Hindlimb muscle (tissue), 1 donor: ENCODE data around the gene MRTFB. TPM values are rescaled to one million over a fixed set of nuclear protein-coding genes. Genes with fewer than 3 reads are reported as not detected.
A peak's percentile ranks its signal among the peaks of the same experiment; 100 is the strongest.
"Not testable (repeated sequence)": the region's sequence is repeated elsewhere in the genome, so short reads cannot be mapped to it uniquely, and the experiment has no call there.

Source experiments
- DNase-seq: peaks from one replicate; pipeline ENCODE4 v3.0.0-alpha.2; 2013
- polyA plus RNA-seq: library from polyadenylated mRNA; unstranded; fragments of 120-200 nt; gene quantifications from one replicate; pipeline ENCODE4 v1.2.1, GENCODE V29; 2013; ENCODE audit not compliant: insufficient read length

Gene MRTFB
- polyA plus RNA-seq, 1 donor = 20.2 TPM

DNA sequence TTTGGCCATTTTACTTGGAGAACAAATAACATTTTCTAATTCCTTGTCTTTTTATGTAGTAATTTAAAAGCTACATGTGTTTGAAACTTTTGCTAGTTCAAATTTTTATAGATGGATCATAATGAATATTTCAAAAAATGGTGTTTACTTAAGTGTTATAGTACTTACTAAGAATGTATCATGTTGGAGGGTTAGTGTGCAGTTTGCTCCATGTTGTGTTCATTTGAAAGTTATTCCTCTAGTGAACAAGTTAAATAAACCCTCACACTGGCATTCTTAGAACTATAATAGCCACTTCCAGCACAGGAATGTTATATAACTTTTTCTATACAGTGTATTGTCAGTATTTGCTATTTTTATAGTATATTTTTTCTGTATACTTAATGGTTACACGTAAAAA, 62.8 kb downstream of the MRTFB start:
- no peak for DNase-seq

GRCh38 chr16:14135704-14136103, 64.6 kb downstream of the MRTFB start:
- no peak for DNase-seq

- no peak for DNase-seq
These were observed 68.8 kb downstream of the MRTFB start for GRCh38 chr16:14139872-14140271.

DNA sequence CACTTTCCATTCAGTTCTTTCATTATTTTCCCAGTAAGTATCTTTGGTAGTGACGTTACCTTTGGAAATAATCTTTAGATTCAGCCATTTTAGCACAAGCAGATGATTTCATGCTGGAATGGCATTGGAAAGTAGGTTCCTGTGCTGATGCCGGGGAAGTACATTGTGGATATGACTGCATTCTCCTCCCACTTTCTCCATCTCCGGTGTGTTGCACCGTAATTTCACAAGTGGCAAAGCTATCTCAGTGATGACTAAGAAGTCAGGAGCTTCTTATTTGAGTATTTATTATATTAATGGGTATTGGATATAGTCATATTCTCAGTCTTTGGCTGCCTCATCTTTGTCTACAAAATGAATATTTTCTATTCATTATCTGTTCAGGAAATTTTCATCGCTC, 69.8 kb downstream of the MRTFB start:
- DNase-seq = no peak

DNA sequence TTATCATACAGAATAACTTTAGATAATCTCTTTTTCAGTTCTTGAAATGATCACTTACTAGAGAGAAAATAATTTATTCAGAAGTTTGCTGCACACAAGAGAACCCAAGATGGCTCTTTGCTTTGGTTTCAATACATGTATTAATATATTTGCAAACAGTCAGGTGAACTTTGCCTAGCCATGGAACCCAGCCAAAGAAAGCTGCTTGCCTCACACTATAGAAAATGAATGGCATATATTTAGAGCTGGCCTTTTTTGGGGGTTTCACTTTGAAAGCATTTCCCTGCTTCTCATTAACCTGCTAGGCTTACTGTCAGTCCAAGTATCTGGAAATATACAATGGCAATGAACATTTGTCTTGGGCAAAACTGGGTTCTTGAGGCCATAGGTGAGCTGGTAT, 75.3 kb downstream of the MRTFB start:
- DNase-seq = no peak

GRCh38 chr16:14148016-14148415, 76.9 kb downstream of the MRTFB start:
- DNase-seq = no peak

DNA sequence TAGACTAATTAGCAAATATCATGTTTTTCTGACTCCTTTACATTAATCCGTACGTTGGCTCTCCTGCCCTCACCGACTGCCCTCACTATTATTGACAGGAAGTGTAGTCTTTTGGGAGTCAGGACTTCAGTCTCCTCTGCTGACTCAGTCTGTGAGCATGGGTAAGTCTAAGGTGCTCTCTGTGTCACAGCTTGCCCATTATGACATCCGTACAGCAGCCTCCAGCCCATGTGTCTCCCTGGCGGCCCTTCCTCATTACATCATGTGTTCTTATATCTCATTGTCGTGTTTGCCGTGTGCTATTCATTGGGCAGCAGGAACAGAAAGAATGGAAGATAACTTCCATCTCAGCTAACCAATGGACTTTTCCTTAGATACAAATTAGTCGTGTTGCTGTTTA, 77.5 kb downstream of the MRTFB start:
- DNase-seq = no peak

GRCh38 chr16:14150796-14151195, 79.7 kb downstream of the MRTFB start:
- no peak for DNase-seq

- peak; percentile 8 for DNase-seq
These were observed 80.3 kb downstream of the MRTFB start for GRCh38 chr16:14151256-14152030.

- DNase-seq = no peak
These were observed 84.6 kb downstream of the MRTFB start for GRCh38 chr16:14155572-14156190.

DNA sequence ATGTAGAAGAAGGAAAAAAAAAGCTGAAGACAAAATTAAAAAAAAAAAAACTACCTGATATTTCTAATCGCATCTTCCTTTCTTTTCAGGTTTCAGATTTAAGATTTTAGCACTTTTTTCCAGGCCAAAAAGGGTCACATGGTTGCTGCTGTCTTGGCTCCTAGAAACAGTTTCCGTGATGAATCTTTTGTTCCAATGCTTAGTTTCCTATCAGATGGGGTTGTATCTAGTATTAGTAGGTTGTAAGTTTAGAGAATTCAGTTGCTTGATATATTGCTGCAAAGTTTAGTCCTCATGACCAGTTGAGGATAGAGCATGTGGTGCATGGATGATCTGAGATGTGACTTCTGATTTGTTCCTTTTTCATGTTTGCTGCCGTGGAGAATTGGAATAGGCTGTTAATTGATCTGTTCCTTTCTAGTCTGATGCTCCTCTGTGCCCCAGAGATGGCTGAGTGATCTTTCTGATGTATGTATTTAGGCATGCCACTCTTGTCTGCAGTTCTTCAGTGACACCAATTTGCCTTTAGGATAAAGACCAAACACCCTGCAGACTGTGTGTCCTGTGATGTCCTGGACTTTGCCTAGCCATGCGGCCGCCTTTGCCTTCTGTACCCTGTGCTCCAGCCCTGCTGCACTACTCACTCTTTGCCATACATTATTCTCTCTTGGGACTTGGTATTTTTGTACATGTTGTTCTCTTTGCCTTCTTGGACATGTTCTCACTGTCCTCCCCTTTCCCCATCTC, 94.0 kb downstream of the MRTFB start:
- DNase-seq = peak; percentile 15

DNA sequence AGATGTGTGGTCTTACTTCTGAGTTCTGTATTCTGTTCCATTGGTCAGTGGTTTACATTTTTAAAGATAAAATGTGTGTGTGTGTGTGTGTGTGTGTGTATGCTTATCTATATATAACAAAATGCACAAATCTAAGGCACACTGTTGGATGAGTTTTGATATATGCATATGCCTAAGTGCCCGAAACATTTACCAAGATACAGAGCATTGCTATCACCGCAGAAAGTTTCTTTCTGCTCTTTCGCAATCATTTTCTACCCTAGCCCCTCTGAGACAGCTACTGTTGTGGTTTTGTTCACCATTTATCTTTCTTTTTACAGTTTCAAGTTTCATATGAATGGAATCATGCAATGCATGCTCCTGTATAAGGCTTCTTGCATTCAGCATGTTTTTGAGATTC, 97.0 kb downstream of the MRTFB start:
- no peak for DNase-seq

DNA sequence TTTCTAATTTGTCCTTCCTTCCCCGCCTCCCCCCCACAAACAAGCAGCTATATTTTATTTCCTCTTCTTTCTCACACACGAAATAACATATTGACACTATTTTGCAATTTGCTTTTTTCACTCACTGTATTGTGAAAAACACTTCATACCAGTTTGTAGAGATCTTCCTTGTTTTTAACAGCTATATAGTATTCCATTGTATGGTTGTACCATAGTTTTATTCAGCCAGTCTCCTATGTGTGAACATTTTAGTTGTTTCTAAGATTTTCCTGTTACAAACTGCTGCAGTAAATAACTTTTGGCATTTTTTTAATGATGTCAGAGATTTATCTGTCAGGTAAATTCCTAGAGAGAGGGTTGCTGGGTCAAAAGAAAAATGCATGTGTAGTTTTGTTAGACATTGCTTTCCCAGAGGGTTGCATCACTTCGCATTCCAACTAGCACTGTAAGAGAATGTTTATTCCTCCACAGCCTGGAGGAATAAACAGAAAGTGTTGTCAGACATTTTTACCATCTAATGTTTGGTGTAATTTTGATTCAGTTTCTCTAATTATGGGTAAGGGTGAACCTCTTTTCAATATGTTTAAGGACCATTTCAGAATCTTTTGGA, 101.2 kb downstream of the MRTFB start:
- no peak for DNase-seq

DNA sequence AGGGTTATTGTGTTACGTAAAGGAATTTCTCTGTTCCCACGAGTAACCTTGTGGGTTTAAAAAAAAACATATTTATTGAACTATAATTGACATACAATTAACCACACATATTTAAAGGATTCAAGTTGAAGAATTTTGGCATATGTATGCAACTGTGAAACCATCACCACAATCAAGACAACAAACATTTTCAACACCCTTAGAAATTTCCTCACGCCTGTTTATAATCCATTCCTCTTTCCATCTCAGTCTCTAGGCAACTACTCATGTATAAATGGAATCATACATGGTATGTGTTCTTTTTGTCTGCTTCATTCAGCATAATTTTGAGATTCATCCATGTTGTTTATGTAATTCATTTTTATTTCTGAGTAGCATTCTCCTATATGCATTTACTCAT, 104.0 kb downstream of the MRTFB start:
- no peak for DNase-seq

- no peak for DNase-seq
These were observed 106.6 kb downstream of the MRTFB start for GRCh38 chr16:14177704-14178103.

DNA sequence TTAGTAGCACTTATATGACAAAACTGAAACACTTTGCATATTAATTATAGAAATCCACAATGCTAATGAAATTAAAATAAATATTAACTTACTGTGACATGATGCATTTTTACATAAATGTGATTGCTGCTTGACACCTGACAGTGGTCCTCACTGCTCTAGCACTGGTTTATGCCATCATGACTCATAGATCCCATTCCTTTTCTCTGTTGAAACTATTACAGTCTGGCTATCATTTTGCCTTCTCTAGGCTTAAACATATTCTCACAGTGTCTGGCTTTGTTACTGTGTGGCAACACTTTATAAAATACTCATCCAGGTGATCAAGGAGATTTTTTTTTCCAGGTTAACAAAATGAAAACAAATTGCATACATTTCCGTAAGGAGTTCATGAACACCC, 108.0 kb downstream of the MRTFB start:
- no peak for DNase-seq

DNA sequence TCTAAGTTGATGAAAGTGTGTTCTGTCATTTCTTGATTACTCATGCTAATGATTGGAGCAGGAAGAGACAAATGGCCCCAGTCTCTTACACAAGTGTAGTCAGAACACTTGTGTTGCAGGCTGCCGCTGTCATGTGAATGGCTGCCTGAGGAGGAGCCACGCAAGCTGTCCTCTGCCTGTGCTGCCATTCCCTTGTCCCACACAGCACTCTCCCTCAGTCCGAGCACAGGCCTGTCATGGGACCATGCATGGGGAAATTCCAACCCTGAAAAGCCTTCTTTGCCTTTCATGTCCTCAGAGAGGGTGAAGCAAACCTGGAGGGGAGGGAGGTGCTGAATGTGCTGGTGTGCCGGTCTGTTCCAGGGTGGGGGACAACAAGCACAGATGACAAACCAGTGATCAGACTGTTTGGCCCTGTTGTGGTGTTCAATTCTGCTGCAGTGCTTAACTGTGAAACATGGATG, 109.4 kb downstream of the MRTFB start:
- no peak for DNase-seq

DNA sequence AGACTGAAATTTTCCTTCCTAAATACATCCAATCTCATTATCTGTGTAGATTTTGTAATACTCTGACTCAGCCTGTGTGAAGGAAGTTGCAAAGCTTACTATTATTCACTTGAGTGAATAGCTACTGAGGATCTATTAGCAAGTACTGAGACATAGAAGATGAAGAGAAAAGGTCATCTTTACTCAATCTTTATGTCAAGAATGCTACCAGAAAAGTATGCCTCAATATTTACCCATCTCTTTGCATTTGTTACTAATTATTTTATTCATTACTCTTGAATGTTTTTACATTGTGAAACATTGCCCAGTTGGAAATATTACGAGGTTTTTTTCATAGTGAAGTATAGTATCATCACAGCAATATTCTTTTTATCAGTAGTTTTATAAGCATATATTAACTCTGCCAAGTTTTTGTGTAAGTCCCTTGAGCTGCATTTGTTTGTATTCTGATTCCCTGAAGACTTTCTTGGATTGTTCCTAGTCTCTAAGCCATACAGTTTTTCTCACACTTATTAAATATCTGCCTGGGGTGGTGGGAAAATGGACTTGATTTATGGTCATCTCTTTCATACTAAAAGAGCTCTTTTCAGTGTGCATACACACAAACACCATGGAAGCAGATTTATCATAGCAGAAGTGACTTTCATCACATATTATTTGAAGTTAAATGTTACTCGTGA, 110.4 kb downstream of the MRTFB start:
- DNase-seq = no peak

- no peak for DNase-seq
These were observed 111.9 kb downstream of the MRTFB start for GRCh38 chr16:14182999-14183398.

- not testable (repeated sequence) for DNase-seq
These were observed 112.8 kb downstream of the MRTFB start for GRCh38 chr16:14183962-14184361.

GRCh38 chr16:14186007-14186794, 115.1 kb downstream of the MRTFB start:
- DNase-seq = peak; percentile 35

- DNase-seq = peak; percentile 9
These were observed 115.7 kb downstream of the MRTFB start for GRCh38 chr16:14186795-14187221.
